ENCODE results near the gene ATG101. TPM values are rescaled to one million over a fixed set of nuclear protein-coding genes. Genes with fewer than 3 reads are reported as not detected.
A peak's percentile ranks its signal among the peaks of the same experiment; 100 is the strongest.

The ATG101 gene
- total and polyA plus RNA-seq, 2 of the 8 experiments (the other 6 are each of a cell fraction or from before 2014, with no cell fraction given) = 49.8 to 55.9 TPM

DNA sequence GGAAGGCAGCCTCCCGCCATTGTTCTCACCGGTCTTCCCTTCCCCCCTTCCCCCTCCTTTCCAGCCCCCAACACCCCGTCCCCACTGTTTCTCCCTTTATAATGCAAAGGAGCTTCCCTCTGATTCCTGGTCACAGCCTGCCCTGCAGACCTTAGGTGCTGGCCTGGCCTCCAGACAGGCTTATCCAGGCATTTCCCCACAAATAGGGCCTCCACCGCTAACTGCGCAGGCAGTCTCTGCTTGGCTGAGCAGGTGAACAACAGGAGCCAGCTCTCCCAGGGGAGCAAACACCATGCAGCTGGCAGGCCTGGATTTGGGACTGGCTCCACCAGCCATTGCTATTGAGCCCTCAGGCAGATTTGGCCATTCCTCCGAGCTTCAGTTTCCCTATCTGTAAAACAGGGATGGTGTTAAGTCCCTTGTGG lies 55.7 kb downstream of the ATG101 start (continued):
- TF ChIP-seq SIN3A (conservative IDR thresholded peaks at IDR 0.05 in 1 of 2, IDR thresholded peaks at IDR 0.05 in 1 of 2; ENCODE audit: low read depth in 1 of 2, low read length in 2 of 2) = no peak
- TF ChIP-seq HDAC2 (IDR thresholded peaks at IDR 0.05; ENCODE audit: borderline replicate concordance in 1 of 2, low read depth in 2 of 2, low read length in 2 of 2) = peak in 1 of 2 experiments; percentile 88; a peak in 1 of 4 replicates
- no peak for TF ChIP-seq SIX5 (IDR thresholded peaks at IDR 0.05; ENCODE audit: low read depth, low read length)
- TF ChIP-seq POLR2AphosphoS5 (IDR thresholded peaks at IDR 0.05; ENCODE audit: low read depth, low read length) = peak; percentile 64; the same call in 1 of the 2 replicates
- TF ChIP-seq CREB1 (IDR thresholded peaks at IDR 0.05) = peak; percentile 56; the same call in 1 of the 2 replicates
- no peak for TF ChIP-seq RBBP5 (IDR thresholded peaks at IDR 0.05; ENCODE audit: borderline replicate concordance, low read depth, low read length)
- TF ChIP-seq KDM1A (IDR thresholded peaks at IDR 0.05; ENCODE audit: borderline replicate concordance, low read length) = no peak
- no peak for TF ChIP-seq CBX8 (IDR thresholded peaks at IDR 0.05; ENCODE audit: borderline replicate concordance, low read depth, low read length)
- no peak for TF ChIP-seq RXRA (IDR thresholded peaks at IDR 0.05; ENCODE audit: insufficient read depth, low read depth, low read length)
- TF ChIP-seq GTF2F1 (IDR thresholded peaks at IDR 0.05; ENCODE audit: borderline replicate concordance, low read depth, low read length) = no peak
- TF ChIP-seq, protein P1, sequence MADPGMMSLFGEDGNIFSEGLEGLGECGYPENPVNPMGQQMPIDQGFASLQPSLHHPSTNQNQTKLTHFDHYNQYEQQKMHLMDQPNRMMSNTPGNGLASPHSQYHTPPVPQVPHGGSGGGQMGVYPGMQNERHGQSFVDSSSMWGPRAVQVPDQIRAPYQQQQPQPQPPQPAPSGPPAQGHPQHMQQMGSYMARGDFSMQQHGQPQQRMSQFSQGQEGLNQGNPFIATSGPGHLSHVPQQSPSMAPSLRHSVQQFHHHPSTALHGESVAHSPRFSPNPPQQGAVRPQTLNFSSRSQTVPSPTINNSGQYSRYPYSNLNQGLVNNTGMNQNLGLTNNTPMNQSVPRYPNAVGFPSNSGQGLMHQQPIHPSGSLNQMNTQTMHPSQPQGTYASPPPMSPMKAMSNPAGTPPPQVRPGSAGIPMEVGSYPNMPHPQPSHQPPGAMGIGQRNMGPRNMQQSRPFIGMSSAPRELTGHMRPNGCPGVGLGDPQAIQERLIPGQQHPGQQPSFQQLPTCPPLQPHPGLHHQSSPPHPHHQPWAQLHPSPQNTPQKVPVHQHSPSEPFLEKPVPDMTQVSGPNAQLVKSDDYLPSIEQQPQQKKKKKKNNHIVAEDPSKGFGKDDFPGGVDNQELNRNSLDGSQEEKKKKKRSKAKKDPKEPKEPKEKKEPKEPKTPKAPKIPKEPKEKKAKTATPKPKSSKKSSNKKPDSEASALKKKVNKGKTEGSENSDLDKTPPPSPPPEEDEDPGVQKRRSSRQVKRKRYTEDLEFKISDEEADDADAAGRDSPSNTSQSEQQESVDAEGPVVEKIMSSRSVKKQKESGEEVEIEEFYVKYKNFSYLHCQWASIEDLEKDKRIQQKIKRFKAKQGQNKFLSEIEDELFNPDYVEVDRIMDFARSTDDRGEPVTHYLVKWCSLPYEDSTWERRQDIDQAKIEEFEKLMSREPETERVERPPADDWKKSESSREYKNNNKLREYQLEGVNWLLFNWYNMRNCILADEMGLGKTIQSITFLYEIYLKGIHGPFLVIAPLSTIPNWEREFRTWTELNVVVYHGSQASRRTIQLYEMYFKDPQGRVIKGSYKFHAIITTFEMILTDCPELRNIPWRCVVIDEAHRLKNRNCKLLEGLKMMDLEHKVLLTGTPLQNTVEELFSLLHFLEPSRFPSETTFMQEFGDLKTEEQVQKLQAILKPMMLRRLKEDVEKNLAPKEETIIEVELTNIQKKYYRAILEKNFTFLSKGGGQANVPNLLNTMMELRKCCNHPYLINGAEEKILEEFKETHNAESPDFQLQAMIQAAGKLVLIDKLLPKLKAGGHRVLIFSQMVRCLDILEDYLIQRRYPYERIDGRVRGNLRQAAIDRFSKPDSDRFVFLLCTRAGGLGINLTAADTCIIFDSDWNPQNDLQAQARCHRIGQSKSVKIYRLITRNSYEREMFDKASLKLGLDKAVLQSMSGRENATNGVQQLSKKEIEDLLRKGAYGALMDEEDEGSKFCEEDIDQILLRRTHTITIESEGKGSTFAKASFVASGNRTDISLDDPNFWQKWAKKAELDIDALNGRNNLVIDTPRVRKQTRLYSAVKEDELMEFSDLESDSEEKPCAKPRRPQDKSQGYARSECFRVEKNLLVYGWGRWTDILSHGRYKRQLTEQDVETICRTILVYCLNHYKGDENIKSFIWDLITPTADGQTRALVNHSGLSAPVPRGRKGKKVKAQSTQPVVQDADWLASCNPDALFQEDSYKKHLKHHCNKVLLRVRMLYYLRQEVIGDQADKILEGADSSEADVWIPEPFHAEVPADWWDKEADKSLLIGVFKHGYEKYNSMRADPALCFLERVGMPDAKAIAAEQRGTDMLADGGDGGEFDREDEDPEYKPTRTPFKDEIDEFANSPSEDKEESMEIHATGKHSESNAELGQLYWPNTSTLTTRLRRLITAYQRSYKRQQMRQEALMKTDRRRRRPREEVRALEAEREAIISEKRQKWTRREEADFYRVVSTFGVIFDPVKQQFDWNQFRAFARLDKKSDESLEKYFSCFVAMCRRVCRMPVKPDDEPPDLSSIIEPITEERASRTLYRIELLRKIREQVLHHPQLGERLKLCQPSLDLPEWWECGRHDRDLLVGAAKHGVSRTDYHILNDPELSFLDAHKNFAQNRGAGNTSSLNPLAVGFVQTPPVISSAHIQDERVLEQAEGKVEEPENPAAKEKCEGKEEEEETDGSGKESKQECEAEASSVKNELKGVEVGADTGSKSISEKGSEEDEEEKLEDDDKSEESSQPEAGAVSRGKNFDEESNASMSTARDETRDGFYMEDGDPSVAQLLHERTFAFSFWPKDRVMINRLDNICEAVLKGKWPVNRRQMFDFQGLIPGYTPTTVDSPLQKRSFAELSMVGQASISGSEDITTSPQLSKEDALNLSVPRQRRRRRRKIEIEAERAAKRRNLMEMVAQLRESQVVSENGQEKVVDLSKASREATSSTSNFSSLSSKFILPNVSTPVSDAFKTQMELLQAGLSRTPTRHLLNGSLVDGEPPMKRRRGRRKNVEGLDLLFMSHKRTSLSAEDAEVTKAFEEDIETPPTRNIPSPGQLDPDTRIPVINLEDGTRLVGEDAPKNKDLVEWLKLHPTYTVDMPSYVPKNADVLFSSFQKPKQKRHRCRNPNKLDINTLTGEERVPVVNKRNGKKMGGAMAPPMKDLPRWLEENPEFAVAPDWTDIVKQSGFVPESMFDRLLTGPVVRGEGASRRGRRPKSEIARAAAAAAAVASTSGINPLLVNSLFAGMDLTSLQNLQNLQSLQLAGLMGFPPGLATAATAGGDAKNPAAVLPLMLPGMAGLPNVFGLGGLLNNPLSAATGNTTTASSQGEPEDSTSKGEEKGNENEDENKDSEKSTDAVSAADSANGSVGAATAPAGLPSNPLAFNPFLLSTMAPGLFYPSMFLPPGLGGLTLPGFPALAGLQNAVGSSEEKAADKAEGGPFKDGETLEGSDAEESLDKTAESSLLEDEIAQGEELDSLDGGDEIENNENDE (IDR thresholded peaks at IDR 0.05; ENCODE audit: insufficient replicate concordance, low read length) = no peak
- peak in 1 of 2 experiments; percentile 79; a peak in 2 of 3 replicates for TF ChIP-seq POLR2A (IDR thresholded peaks at IDR 0.05; ENCODE audit: control extremely low read depth in 1 of 2, low read depth in 2 of 2, low read length in 2 of 2)

Measured in H1 (cell line).